NCI-H128 (cell line): ENCODE measurements around the gene CDH24.

Source experiments
- DNase-seq: peaks from one replicate; lab custom pipeline; 2025; ENCODE audit not compliant: unreplicated experiment; lab: John Stamatoyannopoulos, UW

The CDH24 gene

GRCh38 chr14:23056956-23057756 is at the start of gene CDH24:
Gene CDH24, minus strand, starts transcription at chr14:23057520. Its CDS starts 1,787 bp downstream, at chr14:23055733.
- DNase-seq: no peak

GRCh38 chr14:23106747-23107045 is 49.4 kb upstream of the CDH24 start:
- no peak for DNase-seq

GRCh38 chr14:23105348-23105824 is 48.1 kb upstream of the CDH24 start:
- DNase-seq: no peak

- no peak for DNase-seq
These were observed 47.4 kb upstream of the CDH24 start, which contains the start of gene CIROP for GRCh38 chr14:23104591-23105347. Gene CIROP, minus strand, starts transcription at chr14:23104989. Its CDS starts 69 bp downstream, at chr14:23104920.

GRCh38 chr14:23104070-23104590 is 46.8 kb upstream of the CDH24 start:
- no peak for DNase-seq

GRCh38 chr14:23103581-23103980 is 46.3 kb upstream of the CDH24 start:
- no peak for DNase-seq

- no peak for DNase-seq
These were observed 45.5 kb upstream of the CDH24 start for GRCh38 chr14:23102801-23103200.

GRCh38 chr14:23101986-23102625 is 44.8 kb upstream of the CDH24 start:
- DNase-seq: no peak

GRCh38 chr14:23101213-23101970 is 44.1 kb upstream of the CDH24 start:
- no peak for DNase-seq

- DNase-seq: no peak
These were observed 42.0 kb upstream of the CDH24 start for GRCh38 chr14:23099212-23099861.

- no peak for DNase-seq
These were observed 40.5 kb upstream of the CDH24 start for GRCh38 chr14:23097786-23098185.

- no peak for DNase-seq
These were observed 38.1 kb upstream of the CDH24 start, which contains the start of gene C14orf119 for GRCh38 chr14:23095196-23096108. Gene C14orf119, plus strand, starts transcription at chr14:23095505. Its CDS starts 2,154 bp downstream, at chr14:23097659.

- DNase-seq: no peak
These were observed 37.4 kb upstream of the CDH24 start, which contains the start of gene ACIN1 for GRCh38 chr14:23094666-23095195. Gene ACIN1, minus strand, starts transcription at chr14:23095136. Its CDS starts 24 bp downstream, at chr14:23095112.

GRCh38 chr14:23093991-23094665 is 36.8 kb upstream of the CDH24 start:
- DNase-seq: no peak

- no peak for DNase-seq
These were observed 36.2 kb upstream of the CDH24 start for GRCh38 chr14:23093526-23093925.

- DNase-seq: no peak
These were observed 35.8 kb upstream of the CDH24 start for GRCh38 chr14:23093104-23093503.

GRCh38 chr14:23091294-23092225 is 34.2 kb upstream of the CDH24 start:
- no peak for DNase-seq
